HepG2 (cell line): ENCODE measurements around the gene P3H4. TPM values are rescaled to one million over a fixed set of nuclear protein-coding genes. Genes with fewer than 3 reads are reported as not detected.

ENCODE experiments used
- AHR ChIP-seq: IDR thresholded peaks from 2 replicates; pipeline ENCODE4 v1.6.1; 2018; ENCODE audit warnings: missing genetic modification reagents, missing compliant biosample characterization
- ARHGAP35 ChIP-seq: sonication (generic); formaldehyde crosslinking; IDR thresholded peaks from 2 replicates; pipeline ENCODE4 v1.9.0; 2022; ENCODE audit warnings: mild to moderate bottlenecking, inconsistent platforms, moderate library complexity, missing genetic modification reagents, borderline replicate concordance
- BCL6 ChIP-seq: IDR thresholded peaks from 2 replicates; pipeline ENCODE4 v1.6.1; 2016; ENCODE audit warnings: missing genetic modification reagents, missing compliant biosample characterization
- CENPT ChIP-seq: sonication (generic); formaldehyde crosslinking; IDR thresholded peaks from 2 replicates; pipeline ENCODE4 v1.8.0; 2022; ENCODE audit warnings: low read depth, mild to moderate bottlenecking, moderate library complexity, missing genetic modification reagents
- ETV6 ChIP-seq: sonication (generic); formaldehyde crosslinking; conservative IDR thresholded peaks from 2 replicates; pipeline ENCODE4 v1.4.0; 2020; ENCODE audit warnings: missing genetic modification reagents
- FIP1L1 ChIP-seq: fragments of 200-400 bp; formaldehyde crosslinking; IDR thresholded peaks from 2 replicates; pipeline ENCODE4 v1.6.1; 2018; ENCODE audit warnings: low read depth, mild to moderate bottlenecking, low read length, moderate library complexity, borderline replicate concordance; ENCODE audit not compliant: insufficient read depth
- KDM5B ChIP-seq: sonication (generic); formaldehyde crosslinking; IDR thresholded peaks from 2 replicates; pipeline ENCODE4 v1.4.0; 2020; ENCODE audit warnings: missing genetic modification reagents, mild to moderate bottlenecking, borderline replicate concordance
- NBN ChIP-seq: fragments of 450-650 bp; conservative IDR thresholded peaks from 2 replicates; pipeline ENCODE4 v1.6.1; 2017
- NKX3-1 ChIP-seq: sonication (generic); formaldehyde crosslinking; IDR thresholded peaks from 2 replicates; pipeline ENCODE4 v1.5.0; 2020; ENCODE audit warnings: missing genetic modification reagents
- PHF8 ChIP-seq: sonication (generic); formaldehyde crosslinking; IDR thresholded peaks from 2 replicates; pipeline ENCODE4 v1.5.0; 2020; ENCODE audit warnings: missing genetic modification reagents
- POLR2AphosphoS2 ChIP-seq: IDR thresholded peaks from 2 replicates; pipeline ENCODE4 v1.6.1; 2011; ENCODE audit warnings: low read depth, low read length, improper control_type of control experiment
- THAP11 ChIP-seq: IDR thresholded peaks from 2 replicates; pipeline ENCODE4 v1.6.1; 2016; ENCODE audit warnings: missing biosample characterization, missing genetic modification reagents
- ZBTB8A ChIP-seq: sonication (generic); formaldehyde crosslinking; IDR thresholded peaks from 2 replicates; pipeline ENCODE4 v1.4.0; 2020; ENCODE audit warnings: mild to moderate bottlenecking, low read depth, missing genetic modification reagents, borderline replicate concordance
- ZC3H13 ChIP-seq: sonication (generic); formaldehyde crosslinking; IDR thresholded peaks from 2 replicates; pipeline ENCODE4 v1.8.1; 2023; ENCODE audit warnings: mild to moderate bottlenecking, missing genetic modification reagents, moderate library complexity
- ZNF180 ChIP-seq: sonication (generic); formaldehyde crosslinking; IDR thresholded peaks from 2 replicates; pipeline ENCODE4 v1.4.0; 2020; ENCODE audit warnings: low read depth, missing genetic modification reagents, borderline replicate concordance
- ZNF256 ChIP-seq: sonication (generic); formaldehyde crosslinking; conservative IDR thresholded peaks from 2 replicates; pipeline ENCODE4 v1.4.0; 2020; ENCODE audit warnings: missing genetic modification reagents
- ZNF276 ChIP-seq: sonication (generic); formaldehyde crosslinking; IDR thresholded peaks from 2 replicates; pipeline ENCODE4 v1.4.0; 2020; ENCODE audit warnings: mild to moderate bottlenecking, low read depth, missing genetic modification reagents
- ZNF329 ChIP-seq: sonication (generic); formaldehyde crosslinking; IDR thresholded peaks from 2 replicates; pipeline ENCODE4 v1.9.0; 2021; ENCODE audit warnings: low read depth, mild to moderate bottlenecking, missing genetic modification reagents
- ZNF333 ChIP-seq: sonication (generic); formaldehyde crosslinking; IDR thresholded peaks from 2 replicates; pipeline ENCODE4 v1.4.0; 2020; ENCODE audit warnings: mild to moderate bottlenecking, missing genetic modification reagents, borderline replicate concordance
- ZNF563 ChIP-seq: sonication (generic); formaldehyde crosslinking; IDR thresholded peaks from 2 replicates; pipeline ENCODE4 v1.8.0; 2022; ENCODE audit warnings: mild to moderate bottlenecking, moderate library complexity, missing genetic modification reagents
- ZNF570 ChIP-seq: sonication (generic); formaldehyde crosslinking; IDR thresholded peaks from 2 replicates; pipeline ENCODE4 v1.4.0; 2020; ENCODE audit warnings: mild to moderate bottlenecking, missing genetic modification reagents, borderline replicate concordance
- ZNF660 ChIP-seq: sonication (generic); formaldehyde crosslinking; IDR thresholded peaks from 2 replicates; pipeline ENCODE4 v1.5.1; 2020; ENCODE audit warnings: mild to moderate bottlenecking, low read depth, missing genetic modification reagents, borderline replicate concordance
- ZNF709 ChIP-seq: sonication (generic); formaldehyde crosslinking; IDR thresholded peaks from 2 replicates; pipeline ENCODE4 v1.5.0; 2020; ENCODE audit warnings: mild to moderate bottlenecking, missing genetic modification reagents
- ZNF850 ChIP-seq: sonication (generic); formaldehyde crosslinking; conservative IDR thresholded peaks from 2 replicates; pipeline ENCODE4 v1.9.0; 2021; ENCODE audit warnings: mild to moderate bottlenecking, missing genetic modification reagents
- polyA plus RNA-seq, 8 experiments: library from polyadenylated mRNA; depleted of rRNA in 3 of 8; stranded (reverse) in 7 of 8; unstranded in 1 of 8; fragments of >200 nt; fragmentation: Illumina TruSeq in 4 of 8; extraction: Trizol in 4 of 8; gene quantifications; 2 replicates each; pipeline versions ENCODE4 v1.2.1 to v1.2.3, GENCODE V29; 2011 to 2016; ENCODE audit warnings: low read depth in 4 of 8, missing spikeins in 1 of 8, mixed read lengths in 1 of 8; ENCODE audit not compliant: insufficient read depth in 1 of 8
- total RNA-seq, 5 experiments: library from RNA; depleted of rRNA; stranded (reverse); fragments of >200 nt; fragmentation: Illumina TruSeq; extraction: Trizol; gene quantifications; 2 replicates each; pipeline ENCODE4 v1.2.3, GENCODE V29; 2016; ENCODE audit warnings: low read depth in 1 of 5
- TF ChIP-seq, protein P1 (sequence below): sonication (generic); formaldehyde crosslinking; IDR thresholded peaks from 2 replicates; pipeline ENCODE4 v1.9.0; 2022; ENCODE audit warnings: missing genetic modification reagents, mild to moderate bottlenecking, borderline replicate concordance
- TF ChIP-seq, protein P2 (sequence below): sonication (generic); formaldehyde crosslinking; IDR thresholded peaks from 2 replicates; pipeline ENCODE4 v1.4.0; 2020; ENCODE audit warnings: missing genetic modification reagents, mild to moderate bottlenecking, borderline replicate concordance

Gene P3H4
- total and polyA plus RNA-seq, 2 of the 13 experiments (the other 11 are each of a cell fraction or from before 2014, with no cell fraction given): 37.1 to 50.6 TPM

GRCh38 chr17:41785859-41786226 lies 25.9 kb downstream of the P3H4 start (continued):
- TF ChIP-seq ZNF180 (CRISPR knock-in tag) (no peak), BCL6 (no peak), ZNF850 (CRISPR knock-in tag) (no peak), PHF8 (CRISPR knock-in tag) (peak; percentile 17; the same call in 1 of the 2 replicates), FIP1L1 (no peak), AHR (CRISPR knock-in tag) (no peak), NBN (no peak), ZBTB8A (CRISPR knock-in tag) (no peak), ZC3H13 (peak; percentile 82; the same call in 1 of the 2 replicates), CENPT (no peak), ZNF276 (CRISPR knock-in tag) (0 out of 2 replicates have a peak, but pooled peaks have one; percentile 3), ZNF256 (no peak), NKX3-1 (CRISPR knock-in tag) (no peak), ETV6 (CRISPR knock-in tag) (no peak; the same call in 1 of the 2 replicates), POLR2AphosphoS2 (no peak), ZNF333 (CRISPR knock-in tag) (no peak), ZNF660 (no peak), ZNF563 (CRISPR knock-in tag) (no peak), THAP11 (CRISPR knock-in tag) (no peak), KDM5B (CRISPR knock-in tag) (no peak), ZNF709 (CRISPR knock-in tag) (no peak), ARHGAP35 (no peak), ZNF570 (peak; percentile 58; the same call in 1 of the 2 replicates), ZNF329 (CRISPR knock-in tag) (no peak)
- TF ChIP-seq, protein P1, sequence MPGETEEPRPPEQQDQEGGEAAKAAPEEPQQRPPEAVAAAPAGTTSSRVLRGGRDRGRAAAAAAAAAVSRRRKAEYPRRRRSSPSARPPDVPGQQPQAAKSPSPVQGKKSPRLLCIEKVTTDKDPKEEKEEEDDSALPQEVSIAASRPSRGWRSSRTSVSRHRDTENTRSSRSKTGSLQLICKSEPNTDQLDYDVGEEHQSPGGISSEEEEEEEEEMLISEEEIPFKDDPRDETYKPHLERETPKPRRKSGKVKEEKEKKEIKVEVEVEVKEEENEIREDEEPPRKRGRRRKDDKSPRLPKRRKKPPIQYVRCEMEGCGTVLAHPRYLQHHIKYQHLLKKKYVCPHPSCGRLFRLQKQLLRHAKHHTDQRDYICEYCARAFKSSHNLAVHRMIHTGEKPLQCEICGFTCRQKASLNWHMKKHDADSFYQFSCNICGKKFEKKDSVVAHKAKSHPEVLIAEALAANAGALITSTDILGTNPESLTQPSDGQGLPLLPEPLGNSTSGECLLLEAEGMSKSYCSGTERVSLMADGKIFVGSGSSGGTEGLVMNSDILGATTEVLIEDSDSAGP (CRISPR knock-in tag): no peak
- TF ChIP-seq, protein P2, sequence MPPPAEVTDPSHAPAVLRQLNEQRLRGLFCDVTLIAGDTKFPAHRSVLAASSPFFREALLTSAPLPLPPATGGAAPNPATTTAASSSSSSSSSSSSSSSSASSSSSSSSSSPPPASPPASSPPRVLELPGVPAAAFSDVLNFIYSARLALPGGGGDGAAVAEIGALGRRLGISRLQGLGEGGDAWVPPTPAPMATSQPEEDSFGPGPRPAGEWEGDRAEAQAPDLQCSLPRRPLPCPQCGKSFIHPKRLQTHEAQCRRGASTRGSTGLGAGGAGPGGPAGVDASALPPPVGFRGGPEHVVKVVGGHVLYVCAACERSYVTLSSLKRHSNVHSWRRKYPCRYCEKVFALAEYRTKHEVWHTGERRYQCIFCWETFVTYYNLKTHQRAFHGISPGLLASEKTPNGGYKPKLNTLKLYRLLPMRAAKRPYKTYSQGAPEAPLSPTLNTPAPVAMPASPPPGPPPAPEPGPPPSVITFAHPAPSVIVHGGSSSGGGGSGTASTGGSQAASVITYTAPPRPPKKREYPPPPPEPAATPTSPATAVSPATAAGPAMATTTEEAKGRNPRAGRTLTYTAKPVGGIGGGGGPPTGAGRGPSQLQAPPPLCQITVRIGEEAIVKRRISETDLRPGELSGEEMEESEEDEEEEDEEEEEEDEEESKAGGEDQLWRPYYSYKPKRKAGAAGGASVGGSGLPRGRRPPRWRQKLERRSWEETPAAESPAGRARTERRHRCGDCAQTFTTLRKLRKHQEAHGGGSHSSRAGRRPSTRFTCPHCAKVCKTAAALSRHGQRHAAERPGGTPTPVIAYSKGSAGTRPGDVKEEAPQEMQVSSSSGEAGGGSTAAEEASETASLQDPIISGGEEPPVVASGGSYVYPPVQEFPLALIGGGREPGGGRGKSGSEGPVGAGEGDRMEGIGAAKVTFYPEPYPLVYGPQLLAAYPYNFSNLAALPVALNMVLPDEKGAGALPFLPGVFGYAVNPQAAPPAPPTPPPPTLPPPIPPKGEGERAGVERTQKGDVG (CRISPR knock-in tag): no peak; the same call in 1 of the 2 replicates
